GM23338 (cell line): Measurements from ENCODE around the gene PHLDB1. TPM values are rescaled to one million over a fixed set of nuclear protein-coding genes. Genes with fewer than 3 reads are reported as not detected.

ENCODE experiments used
- ATAC-seq: fragments of 200-7000 bp; cut with Tn5 transposase; 3 replicates; pipeline ENCODE4 v1.9.1; 2020
- DNase-seq: peaks from one replicate; pipeline ENCODE4 v3.0.0-alpha.2; 2015; ENCODE audit warnings: low spot score
- H2AFZ ChIP-seq: fragments of 200-600 bp; sonication (generic); 2 replicates; pipeline ENCODE4 v1.8.0; 2016; ENCODE audit warnings: antibody characterized with exemption, mild to moderate bottlenecking, moderate library complexity
- H3F3A ChIP-seq: fragments of 200-600 bp; sonication (generic); replicated peaks from 2 replicates; pipeline ENCODE4 v1.8.0; 2017; ENCODE audit warnings: antibody characterized with exemption, mixed run types, low read depth
- H3K27ac ChIP-seq: fragments of 200-600 bp; sonication (generic); 2 replicates; pipeline ENCODE4 v1.6.1; 2016; ENCODE audit warnings: low read depth
- H3K27me3 ChIP-seq: fragments of 200-600 bp; sonication (generic); 2 replicates; pipeline ENCODE4 v1.8.0; 2016; ENCODE audit warnings: mild to moderate bottlenecking, mixed run types, moderate library complexity; ENCODE audit not compliant: insufficient read depth
- H3K36me3 ChIP-seq: fragments of 200-600 bp; sonication (generic); 2 replicates; pipeline ENCODE4 v1.8.0; 2016; ENCODE audit warnings: mild to moderate bottlenecking; ENCODE audit not compliant: insufficient read depth
- H3K4me1 ChIP-seq: fragments of 200-600 bp; sonication (generic); 2 replicates; pipeline ENCODE4 v1.8.0; 2016; ENCODE audit warnings: mild to moderate bottlenecking, moderate library complexity; ENCODE audit not compliant: insufficient read depth
- H3K4me2 ChIP-seq: fragments of 200-600 bp; sonication (generic); 2 replicates; pipeline ENCODE4 v1.7.1; 2017; ENCODE audit warnings: mixed run types
- H3K4me3 ChIP-seq: fragments of 200-600 bp; sonication (generic); 2 replicates; pipeline ENCODE4 v1.6.1; 2016; ENCODE audit warnings: mixed run types
- H3K79me2 ChIP-seq: fragments of 200-600 bp; sonication (generic); replicated peaks from 2 replicates; pipeline ENCODE4 v1.8.0; 2017; ENCODE audit warnings: mild to moderate bottlenecking; ENCODE audit not compliant: insufficient read depth
- H3K9me2 ChIP-seq: fragments of 200-600 bp; sonication (generic); 2 replicates; pipeline ENCODE4 v1.8.0; 2017; ENCODE audit not compliant: insufficient read depth
- H4K20me1 ChIP-seq: fragments of 200-600 bp; sonication (generic); replicated peaks from 2 replicates; pipeline ENCODE4 v1.8.0; 2017; ENCODE audit warnings: mild to moderate bottlenecking; ENCODE audit not compliant: insufficient read depth
- H3K27ac Mint-ChIP-seq: 2 replicates; pipeline ENCODE4 v1.8.0; 2020; ENCODE audit warnings: inconsistent platforms, mild to moderate bottlenecking, moderate library complexity, mixed read lengths
- H3K27me3 Mint-ChIP-seq: 3 replicates; pipeline ENCODE4 v1.8.0; 2022; ENCODE audit warnings: low read depth, mild to moderate bottlenecking, moderate library complexity, mixed read lengths, inconsistent platforms; ENCODE audit not compliant: insufficient read depth, poor library complexity
- H3K36me3 Mint-ChIP-seq: 3 replicates; pipeline ENCODE4 v1.8.0; 2021; ENCODE audit warnings: low read depth, mild to moderate bottlenecking, inconsistent platforms, moderate library complexity, mixed read lengths
- H3K4me1 Mint-ChIP-seq: 3 replicates; pipeline ENCODE4 v1.8.0; 2020; ENCODE audit warnings: mild to moderate bottlenecking, inconsistent platforms, mixed read lengths
- H3K4me3 Mint-ChIP-seq: 3 replicates; pipeline ENCODE4 v1.8.0; 2021; ENCODE audit warnings: moderate library complexity, mild to moderate bottlenecking, inconsistent platforms, mixed read lengths
- H3K9me3 Mint-ChIP-seq: 3 replicates; pipeline ENCODE4 v1.8.0; 2020; ENCODE audit warnings: moderate library complexity, mild to moderate bottlenecking, inconsistent platforms, mixed read lengths
- CREB1 ChIP-seq: fragments of 250-450 bp; sonication (Bioruptor Pico); IDR thresholded peaks from 2 replicates; pipeline ENCODE4 v1.5.0; 2020; ENCODE audit warnings: low read depth, mild to moderate bottlenecking, moderate library complexity
- EZH2phosphoT487 ChIP-seq: fragments of 200-600 bp; sonication (generic); IDR thresholded peaks from one replicate; pipeline ENCODE4 v1.8.1; 2018; ENCODE audit warnings: antibody characterized with exemption; ENCODE audit not compliant: unreplicated experiment
- JUNB ChIP-seq: IDR thresholded peaks from one replicate; pipeline ENCODE4 v1.6.1; 2016; ENCODE audit warnings: antibody characterized with exemption; ENCODE audit not compliant: unreplicated experiment
- NANOG ChIP-seq: IDR thresholded peaks from 2 replicates; pipeline ENCODE4 v1.6.1; 2016; ENCODE audit warnings: antibody characterized with exemption, borderline replicate concordance
- POLR2AphosphoS5 ChIP-seq: IDR thresholded peaks from 2 replicates; pipeline ENCODE4 v1.6.1; 2016; ENCODE audit warnings: antibody characterized with exemption, low read depth
- STAT1 ChIP-seq: IDR thresholded peaks from one replicate; pipeline ENCODE4 v1.6.1; 2016; ENCODE audit warnings: antibody characterized with exemption; ENCODE audit not compliant: unreplicated experiment
- ZNF114 ChIP-seq: fragments of 250-450 bp; sonication (Bioruptor Pico); IDR thresholded peaks from 2 replicates; pipeline ENCODE4 v1.5.0; 2020; ENCODE audit warnings: mild to moderate bottlenecking, moderate library complexity
- ZNF331 ChIP-seq: fragments of 250-450 bp; sonication (Bioruptor Pico); IDR thresholded peaks from 2 replicates; pipeline ENCODE4 v1.5.0; 2020; ENCODE audit warnings: low read depth, mild to moderate bottlenecking, moderate library complexity
- polyA plus RNA-seq: library from polyadenylated mRNA; unstranded; fragments of >200 nt; fragmentation: Nextera tagmentation; extraction: Ambion mirVana; gene quantifications from 2 replicates; pipeline ENCODE4 v1.2.1, GENCODE V29; 2016
- total RNA-seq: library from RNA; depleted of rRNA; stranded (reverse); fragments of >200 nt; shearing (Covaris generic); gene quantifications from 2 replicates; pipeline ENCODE4 v1.2.3, GENCODE V29; 2014
- TF ChIP-seq, protein P1 (sequence below), 2 experiments: fragments of 200-600 bp in 1 of 2; sonication (generic) in 1 of 2; conservative IDR thresholded peaks; 2 replicates each; pipeline versions ENCODE4 v1.5.1 to v1.6.1; 2016 to 2017; ENCODE audit warnings: antibody characterized with exemption in 2 of 2, low read depth in 2 of 2, mild to moderate bottlenecking in 2 of 2, moderate library complexity in 1 of 2
- TF ChIP-seq, protein P2 (sequence below): fragments of 250-450 bp; sonication (Bioruptor Pico); IDR thresholded peaks from 2 replicates; pipeline ENCODE4 v1.5.0; 2020; ENCODE audit warnings: mild to moderate bottlenecking, moderate library complexity
- TF ChIP-seq, protein P3 (sequence below): IDR thresholded peaks from 2 replicates; pipeline ENCODE4 v1.6.1; 2016; ENCODE audit warnings: antibody characterized with exemption
- TF ChIP-seq, protein P4 (sequence below): IDR thresholded peaks from one replicate; pipeline ENCODE4 v1.6.1; 2018; ENCODE audit warnings: antibody characterized with exemption; ENCODE audit not compliant: unreplicated experiment

Gene PHLDB1
- total and polyA plus RNA-seq, 2 experiments from 2014 or later = 46.0 to 85.2 TPM

- H3K4me3 Mint-ChIP-seq = peak overlapping the region; percentile 91
- TF ChIP-seq, protein P1, sequence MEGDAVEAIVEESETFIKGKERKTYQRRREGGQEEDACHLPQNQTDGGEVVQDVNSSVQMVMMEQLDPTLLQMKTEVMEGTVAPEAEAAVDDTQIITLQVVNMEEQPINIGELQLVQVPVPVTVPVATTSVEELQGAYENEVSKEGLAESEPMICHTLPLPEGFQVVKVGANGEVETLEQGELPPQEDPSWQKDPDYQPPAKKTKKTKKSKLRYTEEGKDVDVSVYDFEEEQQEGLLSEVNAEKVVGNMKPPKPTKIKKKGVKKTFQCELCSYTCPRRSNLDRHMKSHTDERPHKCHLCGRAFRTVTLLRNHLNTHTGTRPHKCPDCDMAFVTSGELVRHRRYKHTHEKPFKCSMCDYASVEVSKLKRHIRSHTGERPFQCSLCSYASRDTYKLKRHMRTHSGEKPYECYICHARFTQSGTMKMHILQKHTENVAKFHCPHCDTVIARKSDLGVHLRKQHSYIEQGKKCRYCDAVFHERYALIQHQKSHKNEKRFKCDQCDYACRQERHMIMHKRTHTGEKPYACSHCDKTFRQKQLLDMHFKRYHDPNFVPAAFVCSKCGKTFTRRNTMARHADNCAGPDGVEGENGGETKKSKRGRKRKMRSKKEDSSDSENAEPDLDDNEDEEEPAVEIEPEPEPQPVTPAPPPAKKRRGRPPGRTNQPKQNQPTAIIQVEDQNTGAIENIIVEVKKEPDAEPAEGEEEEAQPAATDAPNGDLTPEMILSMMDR (conservative IDR thresholded peaks at IDR 0.05; ENCODE audit: low read depth in 2 of 2) = no peak
- TF ChIP-seq, protein P2, sequence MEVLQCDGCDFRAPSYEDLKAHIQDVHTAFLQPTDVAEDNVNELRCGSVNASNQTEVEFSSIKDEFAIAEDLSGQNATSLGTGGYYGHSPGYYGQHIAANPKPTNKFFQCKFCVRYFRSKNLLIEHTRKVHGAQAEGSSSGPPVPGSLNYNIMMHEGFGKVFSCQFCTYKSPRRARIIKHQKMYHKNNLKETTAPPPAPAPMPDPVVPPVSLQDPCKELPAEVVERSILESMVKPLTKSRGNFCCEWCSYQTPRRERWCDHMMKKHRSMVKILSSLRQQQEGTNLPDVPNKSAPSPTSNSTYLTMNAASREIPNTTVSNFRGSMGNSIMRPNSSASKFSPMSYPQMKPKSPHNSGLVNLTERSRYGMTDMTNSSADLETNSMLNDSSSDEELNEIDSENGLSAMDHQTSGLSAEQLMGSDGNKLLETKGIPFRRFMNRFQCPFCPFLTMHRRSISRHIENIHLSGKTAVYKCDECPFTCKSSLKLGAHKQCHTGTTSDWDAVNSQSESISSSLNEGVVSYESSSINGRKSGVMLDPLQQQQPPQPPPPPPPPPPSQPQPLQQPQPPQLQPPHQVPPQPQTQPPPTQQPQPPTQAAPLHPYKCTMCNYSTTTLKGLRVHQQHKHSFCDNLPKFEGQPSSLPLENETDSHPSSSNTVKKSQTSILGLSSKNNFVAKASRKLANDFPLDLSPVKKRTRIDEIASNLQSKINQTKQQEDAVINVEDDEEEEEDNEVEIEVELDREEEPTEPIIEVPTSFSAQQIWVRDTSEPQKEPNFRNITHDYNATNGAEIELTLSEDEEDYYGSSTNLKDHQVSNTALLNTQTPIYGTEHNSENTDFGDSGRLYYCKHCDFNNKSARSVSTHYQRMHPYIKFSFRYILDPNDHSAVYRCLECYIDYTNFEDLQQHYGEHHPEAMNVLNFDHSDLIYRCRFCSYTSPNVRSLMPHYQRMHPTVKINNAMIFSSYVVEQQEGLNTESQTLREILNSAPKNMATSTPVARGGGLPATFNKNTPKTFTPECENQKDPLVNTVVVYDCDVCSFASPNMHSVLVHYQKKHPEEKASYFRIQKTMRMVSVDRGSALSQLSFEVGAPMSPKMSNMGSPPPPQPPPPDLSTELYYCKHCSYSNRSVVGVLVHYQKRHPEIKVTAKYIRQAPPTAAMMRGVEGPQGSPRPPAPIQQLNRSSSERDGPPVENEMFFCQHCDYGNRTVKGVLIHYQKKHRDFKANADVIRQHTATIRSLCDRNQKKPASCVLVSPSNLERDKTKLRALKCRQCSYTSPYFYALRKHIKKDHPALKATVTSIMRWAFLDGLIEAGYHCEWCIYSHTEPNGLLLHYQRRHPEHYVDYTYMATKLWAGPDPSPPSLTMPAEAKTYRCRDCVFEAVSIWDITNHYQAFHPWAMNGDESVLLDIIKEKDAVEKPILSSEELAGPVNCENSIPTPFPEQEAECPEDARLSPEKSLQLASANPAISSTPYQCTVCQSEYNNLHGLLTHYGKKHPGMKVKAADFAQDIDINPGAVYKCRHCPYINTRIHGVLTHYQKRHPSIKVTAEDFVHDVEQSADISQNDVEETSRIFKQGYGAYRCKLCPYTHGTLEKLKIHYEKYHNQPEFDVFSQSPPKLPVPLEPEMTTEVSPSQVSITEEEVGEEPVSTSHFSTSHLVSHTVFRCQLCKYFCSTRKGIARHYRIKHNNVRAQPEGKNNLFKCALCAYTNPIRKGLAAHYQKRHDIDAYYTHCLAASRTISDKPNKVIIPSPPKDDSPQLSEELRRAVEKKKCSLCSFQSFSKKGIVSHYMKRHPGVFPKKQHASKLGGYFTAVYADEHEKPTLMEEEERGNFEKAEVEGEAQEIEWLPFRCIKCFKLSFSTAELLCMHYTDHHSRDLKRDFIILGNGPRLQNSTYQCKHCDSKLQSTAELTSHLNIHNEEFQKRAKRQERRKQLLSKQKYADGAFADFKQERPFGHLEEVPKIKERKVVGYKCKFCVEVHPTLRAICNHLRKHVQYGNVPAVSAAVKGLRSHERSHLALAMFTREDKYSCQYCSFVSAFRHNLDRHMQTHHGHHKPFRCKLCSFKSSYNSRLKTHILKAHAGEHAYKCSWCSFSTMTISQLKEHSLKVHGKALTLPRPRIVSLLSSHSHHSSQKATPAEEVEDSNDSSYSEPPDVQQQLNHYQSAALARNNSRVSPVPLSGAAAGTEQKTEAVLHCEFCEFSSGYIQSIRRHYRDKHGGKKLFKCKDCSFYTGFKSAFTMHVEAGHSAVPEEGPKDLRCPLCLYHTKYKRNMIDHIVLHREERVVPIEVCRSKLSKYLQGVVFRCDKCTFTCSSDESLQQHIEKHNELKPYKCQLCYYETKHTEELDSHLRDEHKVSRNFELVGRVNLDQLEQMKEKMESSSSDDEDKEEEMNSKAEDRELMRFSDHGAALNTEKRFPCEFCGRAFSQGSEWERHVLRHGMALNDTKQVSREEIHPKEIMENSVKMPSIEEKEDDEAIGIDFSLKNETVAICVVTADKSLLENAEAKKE (CRISPR knock-in tag) = no peak
- no peak for TF ChIP-seq ZNF331
- no peak for TF ChIP-seq POLR2AphosphoS5
- TF ChIP-seq, protein P3, sequence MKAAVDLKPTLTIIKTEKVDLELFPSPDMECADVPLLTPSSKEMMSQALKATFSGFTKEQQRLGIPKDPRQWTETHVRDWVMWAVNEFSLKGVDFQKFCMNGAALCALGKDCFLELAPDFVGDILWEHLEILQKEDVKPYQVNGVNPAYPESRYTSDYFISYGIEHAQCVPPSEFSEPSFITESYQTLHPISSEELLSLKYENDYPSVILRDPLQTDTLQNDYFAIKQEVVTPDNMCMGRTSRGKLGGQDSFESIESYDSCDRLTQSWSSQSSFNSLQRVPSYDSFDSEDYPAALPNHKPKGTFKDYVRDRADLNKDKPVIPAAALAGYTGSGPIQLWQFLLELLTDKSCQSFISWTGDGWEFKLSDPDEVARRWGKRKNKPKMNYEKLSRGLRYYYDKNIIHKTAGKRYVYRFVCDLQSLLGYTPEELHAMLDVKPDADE = no peak
- no peak for TF ChIP-seq EZH2phosphoT487
- no peak for TF ChIP-seq NANOG
- TF ChIP-seq, protein P4, sequence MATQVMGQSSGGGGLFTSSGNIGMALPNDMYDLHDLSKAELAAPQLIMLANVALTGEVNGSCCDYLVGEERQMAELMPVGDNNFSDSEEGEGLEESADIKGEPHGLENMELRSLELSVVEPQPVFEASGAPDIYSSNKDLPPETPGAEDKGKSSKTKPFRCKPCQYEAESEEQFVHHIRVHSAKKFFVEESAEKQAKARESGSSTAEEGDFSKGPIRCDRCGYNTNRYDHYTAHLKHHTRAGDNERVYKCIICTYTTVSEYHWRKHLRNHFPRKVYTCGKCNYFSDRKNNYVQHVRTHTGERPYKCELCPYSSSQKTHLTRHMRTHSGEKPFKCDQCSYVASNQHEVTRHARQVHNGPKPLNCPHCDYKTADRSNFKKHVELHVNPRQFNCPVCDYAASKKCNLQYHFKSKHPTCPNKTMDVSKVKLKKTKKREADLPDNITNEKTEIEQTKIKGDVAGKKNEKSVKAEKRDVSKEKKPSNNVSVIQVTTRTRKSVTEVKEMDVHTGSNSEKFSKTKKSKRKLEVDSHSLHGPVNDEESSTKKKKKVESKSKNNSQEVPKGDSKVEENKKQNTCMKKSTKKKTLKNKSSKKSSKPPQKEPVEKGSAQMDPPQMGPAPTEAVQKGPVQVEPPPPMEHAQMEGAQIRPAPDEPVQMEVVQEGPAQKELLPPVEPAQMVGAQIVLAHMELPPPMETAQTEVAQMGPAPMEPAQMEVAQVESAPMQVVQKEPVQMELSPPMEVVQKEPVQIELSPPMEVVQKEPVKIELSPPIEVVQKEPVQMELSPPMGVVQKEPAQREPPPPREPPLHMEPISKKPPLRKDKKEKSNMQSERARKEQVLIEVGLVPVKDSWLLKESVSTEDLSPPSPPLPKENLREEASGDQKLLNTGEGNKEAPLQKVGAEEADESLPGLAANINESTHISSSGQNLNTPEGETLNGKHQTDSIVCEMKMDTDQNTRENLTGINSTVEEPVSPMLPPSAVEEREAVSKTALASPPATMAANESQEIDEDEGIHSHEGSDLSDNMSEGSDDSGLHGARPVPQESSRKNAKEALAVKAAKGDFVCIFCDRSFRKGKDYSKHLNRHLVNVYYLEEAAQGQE = no peak
- no peak for TF ChIP-seq STAT1
- TF ChIP-seq JUNB = no peak
- TF ChIP-seq ZNF114 (CRISPR knock-in tag) = no peak
- no peak for TF ChIP-seq CREB1 (CRISPR knock-in tag)
- peak overlapping the region; percentile 39 for H3K27ac Mint-ChIP-seq
- ATAC-seq (peak; percentile 9; the same call in 1 of the 3 replicates), DNase-seq (peak; percentile 12)
- Histone ChIP-seq H2AFZ (peak overlapping the region; percentile 81; the same call in 1 of the 2 replicates), H3K79me2 (peaks cover 57% of the 10 kb centered on the region), H3K4me1 (peaks cover 6% of the 10 kb centered on the region), H3K9me2 (no peaks in the 10 kb centered on the region), H4K20me1 (peaks cover 41% of the 10 kb centered on the region), H3K27ac (peak overlapping the region; percentile 93), H3F3A (peaks cover 2% of the 10 kb centered on the region; the same call in 1 of the 2 replicates), H3K4me3 (peak overlapping the region; percentile 98), H3K4me2 (peak overlapping the region; percentile 99), H3K27me3 (no peaks in the 10 kb centered on the region), H3K36me3 (no peaks in the 10 kb centered on the region)
- peaks cover 7% of the 10 kb centered on the region; the same call in 2 of the 3 replicates for H3K4me1 Mint-ChIP-seq
- no peaks in the 10 kb centered on the region for H3K9me3 Mint-ChIP-seq
- H3K27me3 Mint-ChIP-seq = peaks cover 4% of the 10 kb centered on the region
- H3K36me3 Mint-ChIP-seq = no peaks in the 10 kb centered on the region
Observed at GRCh38 chr11:118572981-118573550, 34.3 kb upstream of the PHLDB1 start.
